GM10266 (cell line): Measurements from ENCODE around the gene NFKBIL1.
"Not testable (repeated sequence)": the region's sequence is repeated elsewhere in the genome, so short reads cannot be mapped to it uniquely, and the experiment has no call there.

ENCODE experiments used
- DNase-seq: peaks from one replicate; pipeline ENCODE4 v3.0.0; 2012; ENCODE audit errors: extremely low spot score
- CTCF ChIP-seq: IDR thresholded peaks from 2 replicates; pipeline ENCODE4 v1.5.1; 2012; ENCODE audit warnings: mild to moderate bottlenecking, low read depth; ENCODE audit not compliant: control insufficient read depth, insufficient read depth; ENCODE audit errors: missing control alignments

NFKBIL1 gene

GRCh38 chr6:31585491-31585890 lies 38.1 kb downstream of the NFKBIL1 start:
- TF ChIP-seq CTCF = peak; percentile 57
- peak; percentile 45 for DNase-seq

DNA sequence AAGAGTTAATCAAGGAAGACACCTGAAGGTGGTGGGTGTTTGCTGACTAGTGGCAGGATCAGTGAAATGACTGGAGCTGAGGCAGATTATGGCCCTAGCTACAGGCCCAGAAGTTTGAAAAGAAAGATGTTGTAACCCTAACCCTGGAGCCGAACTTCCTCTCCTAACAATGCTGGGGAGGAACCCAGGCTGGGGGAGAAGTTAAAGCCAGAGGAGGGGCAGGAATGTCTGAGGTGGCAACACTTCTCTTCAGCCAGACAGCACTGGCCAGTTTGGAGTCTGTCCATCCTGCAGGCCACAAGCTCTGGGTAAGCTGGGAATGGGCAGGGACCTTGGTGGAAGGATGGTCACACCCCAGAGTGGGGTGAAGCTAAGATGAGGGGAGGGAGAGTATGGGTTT lies 38.6 kb downstream of the NFKBIL1 start, which contains the start of gene LST1:
Gene LST1 (plus strand): TSS at position 270 of the 400 bp plus-strand sequence. CDS start 1,023 bp downstream, outside the sequence.
- DNase-seq = no peak

GRCh38 chr6:31586599-31587281 lies 39.3 kb downstream of the NFKBIL1 start:
- DNase-seq = no peak
- TF ChIP-seq CTCF = no peak

More for the DNA sequence above, 38.6 kb downstream of the NFKBIL1 start, which contains the start of gene LST1:
- TF ChIP-seq CTCF = no peak

DNA sequence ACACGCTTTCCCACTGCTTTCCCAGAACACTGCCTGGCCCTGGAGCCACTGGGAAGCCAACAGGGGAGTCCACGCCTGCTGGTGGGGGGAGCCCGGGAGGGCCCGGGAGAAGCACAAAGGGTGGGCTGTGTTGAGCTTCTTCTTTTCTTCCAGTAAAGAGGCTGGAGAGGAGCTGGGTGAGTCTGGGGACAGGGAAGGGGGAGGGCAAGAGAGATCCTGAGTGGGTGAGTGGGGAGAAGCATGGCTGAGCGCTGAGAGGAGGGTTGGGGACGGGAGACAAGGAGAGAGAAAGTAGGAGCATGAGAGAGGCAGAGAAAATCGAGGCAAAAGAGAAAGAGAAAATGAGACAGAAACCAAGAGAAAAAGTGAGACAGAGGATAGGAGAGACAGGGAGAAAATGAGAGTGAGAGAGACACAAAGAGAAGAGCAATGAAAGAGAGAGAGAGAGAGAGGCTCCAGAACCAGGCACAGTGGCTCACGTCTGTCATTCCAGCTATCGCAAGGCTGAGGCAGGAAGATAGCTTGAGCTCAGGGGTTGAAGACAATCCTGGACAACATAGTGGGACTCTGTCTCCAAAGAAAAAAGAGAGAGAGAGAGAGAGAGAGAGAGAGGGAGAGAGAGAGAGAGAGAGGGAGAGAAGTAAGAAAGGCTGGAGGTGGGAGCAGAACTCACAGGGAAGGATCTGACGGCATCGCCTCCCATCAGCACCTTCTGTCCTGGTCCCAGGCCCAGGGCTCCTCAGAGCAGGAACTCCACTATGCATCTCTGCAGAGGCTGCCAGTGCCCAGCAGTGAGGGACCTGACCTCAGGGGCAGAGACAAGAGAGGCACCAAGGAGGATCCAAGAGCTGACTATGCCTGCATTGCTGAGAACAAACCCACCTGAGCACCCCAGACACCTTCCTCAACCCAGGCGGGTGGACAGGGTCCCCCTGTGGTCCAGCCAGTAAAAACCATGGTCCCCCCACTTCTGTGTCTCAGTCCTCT lies 40.7 kb downstream of the NFKBIL1 start:
- TF ChIP-seq CTCF = no peak
- peak; percentile 36 for DNase-seq

DNA sequence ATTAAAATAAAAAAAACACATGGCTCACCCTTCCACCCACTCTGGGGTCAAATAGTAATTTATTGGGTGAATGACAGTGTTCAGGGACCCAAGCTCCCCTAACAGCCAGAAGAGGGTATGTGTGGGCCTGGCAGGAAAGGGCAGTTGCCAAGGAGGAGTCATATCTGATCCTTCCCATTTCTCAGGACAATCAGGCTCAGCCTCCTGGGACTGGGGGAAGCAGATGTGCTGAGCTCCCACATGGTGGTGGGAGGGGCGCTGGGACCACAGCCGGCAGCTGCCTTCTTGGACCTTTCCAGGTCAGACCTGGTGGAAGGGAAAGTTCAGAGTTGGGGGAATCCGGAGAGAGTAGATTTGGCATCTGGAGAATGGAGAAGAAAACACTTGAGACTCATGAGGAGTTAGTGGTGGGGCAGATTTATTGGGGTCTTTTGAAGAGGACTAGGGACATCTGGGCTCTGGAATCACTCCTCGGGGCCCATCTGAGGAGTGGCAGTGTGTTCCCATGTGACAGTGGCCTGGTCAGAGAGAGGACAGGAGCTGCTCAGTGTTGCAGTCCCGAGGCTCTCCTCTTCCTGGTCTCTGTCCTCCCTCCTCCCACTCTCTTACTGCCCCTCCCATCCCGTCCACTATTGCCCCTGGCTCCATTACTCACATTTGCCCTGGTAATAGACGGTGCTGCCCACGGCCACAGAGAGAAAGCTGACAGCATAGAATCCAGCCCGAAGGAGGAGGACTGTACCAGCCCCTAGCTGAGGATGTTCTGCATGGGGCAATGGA lies 41.7 kb downstream of the NFKBIL1 start:
- no peak for TF ChIP-seq CTCF

GRCh38 chr6:31590691-31591090 lies 43.3 kb downstream of the NFKBIL1 start:
- DNase-seq = not testable (repeated sequence)

More for the DNA sequence above, 41.7 kb downstream of the NFKBIL1 start:
- no peak for DNase-seq

DNA sequence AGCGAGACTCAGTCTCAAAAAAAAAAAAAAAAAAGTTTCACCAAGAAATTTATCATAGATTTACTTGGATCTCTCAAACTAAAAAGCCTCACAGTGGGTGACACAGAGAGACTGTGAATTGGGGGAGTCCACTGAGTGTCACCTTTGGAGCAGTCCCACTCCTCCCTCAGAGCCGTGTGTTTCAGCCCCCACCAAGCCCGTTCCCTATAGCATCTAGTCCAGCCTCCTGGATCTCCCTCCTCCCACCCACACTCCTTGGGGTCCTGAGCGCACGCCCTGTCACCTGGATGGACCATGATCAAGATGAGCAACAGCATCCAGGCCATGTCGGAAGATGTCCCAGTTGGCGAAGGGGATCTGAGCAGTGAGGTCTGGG lies 45.0 kb downstream of the NFKBIL1 start:
- no peak for TF ChIP-seq CTCF
- no peak for DNase-seq
